ENCODE measurements around the gene KRT85. TPM values are rescaled to one million over a fixed set of nuclear protein-coding genes. Genes with fewer than 3 reads are reported as not detected.

The KRT85 gene
- total and polyA plus RNA-seq, 2 of the 13 experiments (the other 11 are each of a cell fraction or from before 2014, with no cell fraction given), result not detected

DNA sequence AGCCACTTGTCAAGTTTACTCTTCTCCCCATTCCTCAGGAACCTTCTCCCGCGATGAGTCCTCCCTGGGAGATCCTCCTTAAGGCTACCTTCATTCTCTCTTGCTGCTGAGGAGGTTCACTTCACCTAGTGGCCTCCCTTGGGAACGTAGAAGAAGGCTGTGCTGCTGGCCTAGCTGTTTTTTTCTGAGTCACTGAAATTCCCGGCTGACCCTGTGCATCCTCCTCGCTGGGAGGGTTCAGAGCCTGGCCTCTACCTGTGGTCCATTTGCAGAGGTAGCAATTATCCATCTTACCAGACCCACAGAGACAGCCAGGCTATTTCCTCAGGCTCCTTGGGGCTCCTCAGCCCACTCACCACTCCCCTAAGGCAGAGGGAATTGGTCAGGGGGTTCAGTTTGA is 34.2 kb upstream of the KRT85 start:
- no peak for ATAC-seq
- no peak overlapping the region for H3K9ac ChIP-seq (ENCODE audit: insufficient read depth, low read depth, low read length)
- no peak for FAIRE-seq
- in situ Hi-C loops (cut with HindIII; ENCODE audit: extremely low pct_ligation_motif_present, low pct_unique_long_range_greater_than_20kb), result no loop called here
- no peak overlapping the region for H2AFZ ChIP-seq (ENCODE audit: low read length)
- H3K36me3 ChIP-seq (replicated peaks in 1 of 2; ENCODE audit: control insufficient read depth in 1 of 2, insufficient read depth in 2 of 2, low read length in 2 of 2), result no peaks in the 10 kb centered on the region
- ChIA-PET POLR2A (no interaction called here), CTCF (ENCODE audit: low intra/inter-chr PET ratio, low total read pairs) (no interaction called here)
- H3K27me3 ChIP-seq (ENCODE audit: control insufficient read depth in 1 of 2, insufficient read depth in 2 of 2, low read length in 2 of 2), result peaks cover 1 to 21% of the 10 kb centered on the region in 2 experiments; a peak in 4 of 5 replicates
- TF ChIP-seq SRSF4 (IDR thresholded peaks at IDR 0.05; ENCODE audit: low read depth, low read length, poor library complexity, severe bottlenecking) (no peak), STAT5B (CRISPR knock-in tag; IDR thresholded peaks at IDR 0.05) (no peak)
- no TSS peak for BruUV-seq (replicated peaks)
- intact Hi-C loops (cut with micrococcal nuclease; ENCODE audit: unreplicated experiment), result no loop called here
- no peak overlapping the region for H3K27ac ChIP-seq (ENCODE audit: extremely low read length, insufficient read depth, low read length)
- no peak for DNase-seq (ENCODE audit: low spot score)
- H3K4me3 ChIP-seq (replicated peaks in 1 of 3; ENCODE audit: insufficient read depth in 1 of 3, low read depth in 2 of 3, low read length in 3 of 3), result no peak overlapping the region
- 17% methylated on average over 5 of the region's 5 CpGs for WGBS (ENCODE audit: low lambda C conversion rate)
- H3K4me1 ChIP-seq (ENCODE audit: insufficient read depth, low read length), result no peaks in the 10 kb centered on the region
- no peak overlapping the region for H3K4me2 ChIP-seq (ENCODE audit: low read depth, low read length)
- no peaks in the 10 kb centered on the region for H3K79me2 ChIP-seq (ENCODE audit: insufficient read depth, low read length)
- 0 out of 2 replicates have a peak, but pooled peaks cover 2% of the 10 kb centered on the region for H4K20me1 ChIP-seq (ENCODE audit: insufficient read depth, low read length)
- H3K9me3 ChIP-seq (ENCODE audit: low read length), result no peaks in the 10 kb centered on the region

DNA sequence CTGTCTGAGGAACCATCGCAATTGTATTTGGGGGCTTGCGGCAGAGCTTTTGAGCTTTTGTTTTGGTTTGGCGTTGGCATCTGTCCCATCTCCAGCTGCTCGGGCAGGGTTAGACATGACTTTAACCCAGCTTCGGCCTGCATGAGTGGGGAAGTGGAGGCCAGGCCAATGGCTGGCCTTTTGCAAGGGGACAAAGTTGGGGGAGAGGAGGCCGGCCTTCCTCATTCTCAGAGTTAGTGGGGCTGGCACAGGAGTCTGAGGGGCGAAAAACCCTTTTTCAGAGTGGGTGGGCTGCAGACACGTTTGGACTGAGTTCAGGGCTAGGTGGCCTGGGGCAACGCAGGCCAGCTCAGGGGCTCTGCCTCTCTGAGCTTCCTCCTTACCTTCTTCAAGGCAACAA is 33.6 kb upstream of the KRT85 start:
- TF ChIP-seq ZNF567 (CRISPR knock-in tag; IDR thresholded peaks at IDR 0.05; ENCODE audit: borderline replicate concordance) (no peak), NR1H2 (CRISPR knock-in tag; IDR thresholded peaks at IDR 0.05; ENCODE audit: borderline replicate concordance, low read depth) (no peak), CCDC6 (CRISPR knock-in tag; IDR thresholded peaks at IDR 0.05) (no peak), ZNF563 (CRISPR knock-in tag; IDR thresholded peaks at IDR 0.05) (no peak), SMAD1 (CRISPR knock-in tag; IDR thresholded peaks at IDR 0.05; ENCODE audit: borderline replicate concordance, low read depth) (no peak), SP140L (CRISPR knock-in tag; IDR thresholded peaks at IDR 0.05; ENCODE audit: borderline replicate concordance) (no peak), RBM39 (IDR thresholded peaks at IDR 0.05; ENCODE audit: low read depth, low read length, poor library complexity, severe bottlenecking) (no peak), NAIF1 (CRISPR knock-in tag; IDR thresholded peaks at IDR 0.05; ENCODE audit: borderline replicate concordance) (no peak), ZNF547 (CRISPR knock-in tag; IDR thresholded peaks at IDR 0.05) (no peak), ETV6 (CRISPR knock-in tag; conservative IDR thresholded peaks at IDR 0.05) (no peak)
- TF ChIP-seq, protein P1, sequence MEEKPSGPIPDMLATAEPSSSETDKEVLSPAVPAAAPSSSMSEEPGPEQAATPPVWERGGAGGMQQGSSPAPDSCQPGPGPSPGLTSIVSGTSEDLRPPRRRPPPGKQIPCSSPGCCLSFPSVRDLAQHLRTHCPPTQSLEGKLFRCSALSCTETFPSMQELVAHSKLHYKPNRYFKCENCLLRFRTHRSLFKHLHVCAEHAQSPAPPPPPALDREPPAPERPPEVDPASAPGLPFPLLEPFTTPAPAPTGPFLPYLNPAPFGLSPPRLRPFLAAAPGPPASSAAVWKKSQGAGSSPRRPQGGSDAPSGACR (CRISPR knock-in tag; IDR thresholded peaks at IDR 0.05), result no peak
- TF ChIP-seq, protein P2, sequence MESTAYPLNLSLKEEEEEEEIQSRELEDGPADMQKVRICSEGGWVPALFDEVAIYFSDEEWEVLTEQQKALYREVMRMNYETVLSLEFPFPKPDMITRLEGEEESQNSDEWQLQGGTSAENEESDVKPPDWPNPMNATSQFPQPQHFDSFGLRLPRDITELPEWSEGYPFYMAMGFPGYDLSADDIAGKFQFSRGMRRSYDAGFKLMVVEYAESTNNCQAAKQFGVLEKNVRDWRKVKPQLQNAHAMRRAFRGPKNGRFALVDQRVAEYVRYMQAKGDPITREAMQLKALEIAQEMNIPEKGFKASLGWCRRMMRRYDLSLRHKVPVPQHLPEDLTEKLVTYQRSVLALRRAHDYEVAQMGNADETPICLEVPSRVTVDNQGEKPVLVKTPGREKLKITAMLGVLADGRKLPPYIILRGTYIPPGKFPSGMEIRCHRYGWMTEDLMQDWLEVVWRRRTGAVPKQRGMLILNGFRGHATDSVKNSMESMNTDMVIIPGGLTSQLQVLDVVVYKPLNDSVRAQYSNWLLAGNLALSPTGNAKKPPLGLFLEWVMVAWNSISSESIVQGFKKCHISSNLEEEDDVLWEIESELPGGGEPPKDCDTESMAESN (CRISPR knock-in tag; conservative IDR thresholded peaks at IDR 0.05), result no peak
- Histone ChIP-seq H3K27ac (ENCODE audit: extremely low read length, insufficient read depth, low read length) (no peak overlapping the region), H3K4me3 (replicated peaks in 1 of 3; ENCODE audit: insufficient read depth in 1 of 3, low read depth in 2 of 3, low read length in 3 of 3) (no peak overlapping the region), H3K9ac (ENCODE audit: insufficient read depth, low read depth, low read length) (no peak overlapping the region), H3K79me2 (ENCODE audit: insufficient read depth, low read length) (no peaks in the 10 kb centered on the region), H3K4me1 (ENCODE audit: insufficient read depth, low read length) (no peaks in the 10 kb centered on the region), H3K36me3 (replicated peaks in 1 of 2; ENCODE audit: control insufficient read depth in 1 of 2, insufficient read depth in 2 of 2, low read length in 2 of 2) (no peaks in the 10 kb centered on the region), H3K9me3 (ENCODE audit: low read length) (no peaks in the 10 kb centered on the region), H2AFZ (ENCODE audit: low read length) (no peak overlapping the region), H3K4me2 (ENCODE audit: low read depth, low read length) (no peak overlapping the region), H3K27me3 (ENCODE audit: control insufficient read depth in 1 of 2, insufficient read depth in 2 of 2, low read length in 2 of 2) (peaks cover 1 to 18% of the 10 kb centered on the region in 2 experiments; a peak in 4 of 5 replicates), H4K20me1 (ENCODE audit: insufficient read depth, low read length) (0 out of 2 replicates have a peak, but pooled peaks cover 2% of the 10 kb centered on the region)
- intact Hi-C loops (cut with micrococcal nuclease; ENCODE audit: unreplicated experiment), result no loop called here
- BruUV-seq (replicated peaks), result no TSS peak
- ATAC-seq, result no peak
- ChIA-PET POLR2A (no interaction called here), CTCF (ENCODE audit: low intra/inter-chr PET ratio, low total read pairs) (no interaction called here)
- in situ Hi-C loops (cut with HindIII; ENCODE audit: extremely low pct_ligation_motif_present, low pct_unique_long_range_greater_than_20kb), result no loop called here
- no peak for DNase-seq (ENCODE audit: low spot score)
- 22% methylated on average over 5 of the region's 9 CpGs for WGBS (ENCODE audit: low lambda C conversion rate)
- FAIRE-seq, result no peak
